HFF-Myc (cell line): ENCODE results near the gene P2RY6.
"Not testable (repeated sequence)": the region's sequence is repeated elsewhere in the genome, so short reads cannot be mapped to it uniquely, and the experiment has no call there.

ENCODE experiments used
- DNase-seq: peaks from one replicate; pipeline ENCODE4 v3.0.0-alpha.2; 2011; ENCODE audit warnings: low read depth; ENCODE audit errors: extremely low read depth
- H3K4me3 ChIP-seq: replicated peaks from 2 replicates; pipeline ENCODE4 v1.5.1; 2011; ENCODE audit warnings: low read depth, mild to moderate bottlenecking, control low read depth, low read length
- TF ChIP-seq, protein P1 (sequence below): IDR thresholded peaks from 2 replicates; pipeline ENCODE4 v1.5.1; 2012; ENCODE audit warnings: mild to moderate bottlenecking, low read depth, low read length, control low read depth; ENCODE audit errors: missing control alignments

The P2RY6 gene

DNA sequence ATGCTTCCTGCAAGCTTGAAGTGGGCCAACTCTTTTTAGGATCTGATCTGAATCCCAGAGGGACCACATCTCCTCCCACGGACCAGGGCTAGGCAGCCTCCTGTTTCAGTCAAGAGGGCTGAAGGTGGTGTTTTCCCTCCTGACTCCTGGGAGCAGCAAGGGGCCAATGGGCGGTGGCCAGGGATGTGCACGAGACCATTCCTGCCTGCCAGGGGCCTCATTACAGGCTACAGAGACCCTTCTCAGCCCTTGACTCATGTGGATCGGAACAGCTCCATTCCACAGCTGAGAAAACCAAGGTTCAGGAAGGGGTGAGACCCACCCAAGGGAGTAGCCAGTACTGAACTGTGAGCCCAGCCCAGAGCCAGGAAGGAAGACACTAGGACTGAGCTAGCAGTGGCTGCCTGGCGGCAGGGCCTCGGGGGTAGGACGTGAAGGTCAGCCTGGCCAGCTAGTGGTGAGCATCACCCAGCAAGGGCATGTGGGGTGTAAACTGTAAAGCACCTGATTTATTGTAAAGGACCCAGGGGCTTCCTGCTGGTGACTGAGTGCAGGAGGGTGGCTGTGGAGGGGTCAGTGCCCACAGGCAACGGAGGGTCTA is 3.4 kb upstream of the P2RY6 start:
- DNase-seq, result no peak
- H3K4me3 ChIP-seq, result no peak overlapping the region

DNA sequence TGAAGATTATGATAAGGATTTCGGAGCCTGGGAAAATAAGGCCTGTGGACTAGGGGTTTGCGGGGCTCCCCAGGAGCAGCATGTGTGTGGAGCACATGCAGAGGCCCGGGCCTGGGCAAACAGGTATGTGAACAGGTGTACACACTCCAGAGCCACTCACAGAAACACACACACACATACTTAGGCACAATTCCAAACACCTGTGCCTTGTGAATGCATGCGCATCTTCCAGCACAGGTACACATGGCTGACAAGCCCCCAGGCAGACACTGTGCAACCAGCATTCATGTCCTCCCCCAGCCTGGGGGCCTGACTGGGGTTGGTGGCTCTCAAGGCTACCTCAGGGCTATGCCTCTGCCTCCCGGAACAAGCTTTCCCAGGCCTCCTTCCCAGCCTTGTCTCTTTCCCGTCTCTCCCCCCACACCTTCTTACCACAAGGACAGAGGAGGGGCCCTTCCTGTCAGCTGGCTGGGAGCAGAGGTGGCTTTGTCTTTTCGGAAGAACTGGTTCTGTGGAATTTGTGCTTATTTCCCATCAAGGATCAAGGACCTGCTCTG is 2.6 kb upstream of the P2RY6 start:
- no peak overlapping the region for H3K4me3 ChIP-seq
- TF ChIP-seq, protein P1, sequence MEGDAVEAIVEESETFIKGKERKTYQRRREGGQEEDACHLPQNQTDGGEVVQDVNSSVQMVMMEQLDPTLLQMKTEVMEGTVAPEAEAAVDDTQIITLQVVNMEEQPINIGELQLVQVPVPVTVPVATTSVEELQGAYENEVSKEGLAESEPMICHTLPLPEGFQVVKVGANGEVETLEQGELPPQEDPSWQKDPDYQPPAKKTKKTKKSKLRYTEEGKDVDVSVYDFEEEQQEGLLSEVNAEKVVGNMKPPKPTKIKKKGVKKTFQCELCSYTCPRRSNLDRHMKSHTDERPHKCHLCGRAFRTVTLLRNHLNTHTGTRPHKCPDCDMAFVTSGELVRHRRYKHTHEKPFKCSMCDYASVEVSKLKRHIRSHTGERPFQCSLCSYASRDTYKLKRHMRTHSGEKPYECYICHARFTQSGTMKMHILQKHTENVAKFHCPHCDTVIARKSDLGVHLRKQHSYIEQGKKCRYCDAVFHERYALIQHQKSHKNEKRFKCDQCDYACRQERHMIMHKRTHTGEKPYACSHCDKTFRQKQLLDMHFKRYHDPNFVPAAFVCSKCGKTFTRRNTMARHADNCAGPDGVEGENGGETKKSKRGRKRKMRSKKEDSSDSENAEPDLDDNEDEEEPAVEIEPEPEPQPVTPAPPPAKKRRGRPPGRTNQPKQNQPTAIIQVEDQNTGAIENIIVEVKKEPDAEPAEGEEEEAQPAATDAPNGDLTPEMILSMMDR, result no peak
- no peak for DNase-seq

More for the DNA sequence above, 3.4 kb upstream of the P2RY6 start:
- TF ChIP-seq, protein P1, result no peak

DNA sequence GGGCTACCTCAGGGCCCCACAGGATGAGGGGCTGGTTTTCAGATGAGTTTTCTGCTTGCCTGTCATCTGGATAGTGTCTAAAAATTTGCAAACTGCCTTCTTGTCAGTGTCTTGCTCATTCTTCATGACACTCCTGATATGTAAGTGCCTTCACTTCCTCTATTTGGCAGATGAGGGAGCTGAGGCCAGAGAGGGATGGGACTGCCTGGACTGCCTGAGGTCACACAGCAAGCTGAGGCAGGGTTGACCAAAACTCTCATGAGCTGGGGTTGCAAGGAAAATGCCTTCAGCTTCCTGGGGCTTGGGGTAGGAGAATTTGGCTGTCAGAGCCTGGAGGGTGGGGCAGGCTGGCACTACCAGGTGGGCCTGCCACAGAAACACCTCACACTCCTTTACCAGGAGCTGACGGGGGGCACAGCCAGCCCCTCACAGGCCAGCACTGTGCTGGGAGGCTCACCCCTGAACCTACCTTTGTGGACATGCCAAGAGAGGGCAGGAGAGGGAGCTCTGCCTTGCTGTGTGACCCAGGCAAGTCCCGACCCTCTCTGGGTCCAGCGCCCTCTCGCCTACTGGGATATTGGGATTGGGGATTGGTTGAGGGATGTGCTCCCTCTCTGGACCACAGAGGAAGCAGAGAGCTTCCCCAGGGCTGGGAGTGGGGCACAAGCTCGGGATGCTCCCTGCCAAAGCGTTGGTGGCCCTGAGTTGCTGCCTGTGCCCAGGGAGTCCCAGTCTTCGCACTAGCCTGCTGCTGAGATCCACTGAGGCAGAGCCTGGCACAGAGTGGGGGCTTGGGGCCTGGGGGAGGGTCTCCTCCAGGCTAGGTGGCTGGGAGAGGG is 1.9 kb upstream of the P2RY6 start:
- TF ChIP-seq, protein P1, result no peak
- no peak for DNase-seq
- no peak overlapping the region for H3K4me3 ChIP-seq

DNA sequence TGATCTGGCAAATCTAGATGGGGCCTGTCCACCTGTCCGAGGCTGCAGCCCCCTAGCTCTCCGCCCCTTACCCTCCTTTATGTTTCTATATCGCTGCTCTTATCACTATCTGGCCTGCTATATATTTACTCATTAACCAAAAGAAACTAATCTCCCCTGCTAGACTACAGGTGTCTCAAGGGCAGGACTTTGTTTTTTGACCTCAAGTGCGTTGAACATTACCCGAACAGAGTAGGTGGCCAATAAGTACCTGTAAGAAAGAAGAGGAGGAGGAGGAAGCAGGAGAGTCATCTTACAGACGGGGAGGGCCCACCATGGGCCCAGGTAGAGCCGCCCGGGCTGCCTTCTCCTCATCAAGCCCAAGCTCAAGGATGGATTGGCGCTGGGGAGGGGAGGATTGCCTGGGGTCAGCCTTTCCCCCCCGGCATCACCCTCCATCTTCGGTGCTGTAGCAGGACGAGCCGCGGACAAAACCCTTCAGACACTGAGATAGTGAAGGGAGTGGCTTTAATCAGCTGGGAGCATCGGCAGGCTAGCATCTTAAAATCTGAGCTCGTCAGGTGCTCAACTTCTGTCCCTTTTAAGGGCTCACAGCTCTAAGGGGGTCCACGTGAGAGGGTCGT is 1.2 kb upstream of the P2RY6 start:
- no peak for DNase-seq
- TF ChIP-seq, protein P1, result no peak
- H3K4me3 ChIP-seq, result no peak overlapping the region

DNA sequence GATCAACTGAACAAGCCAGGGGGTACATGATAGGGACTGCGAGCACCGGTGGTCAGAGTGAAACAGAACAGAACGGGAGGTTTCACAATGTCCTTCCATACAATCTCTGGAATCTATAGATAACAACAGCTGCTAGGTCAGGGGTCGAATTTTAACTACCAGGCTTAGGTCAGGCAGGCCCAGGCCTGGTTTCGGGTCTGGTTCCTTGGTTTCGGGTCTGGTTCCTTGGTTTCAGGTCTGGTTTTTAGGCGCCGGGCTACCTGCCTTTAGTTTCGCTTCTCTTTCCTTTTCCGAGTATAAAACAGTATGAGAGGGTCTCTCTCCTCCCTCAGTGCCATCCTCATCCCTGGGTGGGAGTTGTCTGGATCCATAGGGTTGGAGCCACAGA is 666 bp upstream of the P2RY6 start:
- not testable (repeated sequence) for H3K4me3 ChIP-seq, DNase-seq

DNA sequence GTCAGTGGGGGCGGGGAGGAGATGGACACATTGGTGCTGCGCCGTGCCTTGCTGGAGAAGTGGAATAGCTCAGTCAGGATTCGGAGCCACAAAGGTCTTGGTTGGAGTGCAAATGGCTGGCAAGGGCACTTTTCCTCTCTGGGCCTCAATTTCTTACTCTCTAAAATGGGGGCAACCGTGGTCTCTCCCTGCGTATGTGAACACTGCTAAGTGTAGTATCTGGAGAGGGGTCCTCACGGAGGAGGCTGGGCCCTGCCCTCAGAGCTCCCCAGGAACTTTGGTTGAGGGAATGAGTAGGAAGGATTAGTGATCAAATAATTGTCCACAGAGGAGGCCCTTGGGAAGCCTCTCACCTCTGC is 521 bp downstream of the P2RY6 start:
- H3K4me3 ChIP-seq, result no peak overlapping the region
- DNase-seq, result no peak
- TF ChIP-seq, protein P1, result no peak

DNA sequence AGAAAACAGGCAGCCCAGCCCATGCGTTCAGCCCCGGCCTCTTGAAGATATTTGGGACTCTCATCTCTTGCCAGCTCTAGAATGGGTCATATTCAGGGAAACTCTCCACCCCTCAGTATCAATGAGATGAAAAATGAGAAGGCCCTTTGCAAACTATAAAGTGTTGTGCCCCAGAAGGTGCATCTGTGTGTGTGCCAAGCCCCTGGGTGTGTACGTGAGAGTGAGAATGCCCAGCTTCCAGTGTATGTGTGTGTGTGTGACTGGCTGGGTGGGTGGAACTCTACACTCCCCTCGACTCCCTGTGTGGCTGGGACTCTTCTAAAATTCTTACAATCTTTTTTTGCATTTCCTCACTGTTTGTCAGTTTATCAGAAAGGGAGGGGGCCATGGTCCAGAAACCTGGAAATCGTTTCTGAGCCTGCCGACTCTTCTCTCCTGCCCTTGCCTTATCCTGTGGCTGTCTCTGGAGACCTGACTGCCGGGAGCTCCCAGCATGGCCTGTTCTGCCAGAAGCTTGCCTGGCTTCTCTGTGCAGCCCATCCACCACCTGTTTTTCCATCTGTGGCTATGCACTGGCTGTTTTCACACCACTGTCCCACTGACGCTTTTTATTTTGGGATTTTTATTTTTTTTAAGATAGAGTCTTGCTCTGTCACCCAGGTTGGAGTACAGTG is 1.2 kb downstream of the P2RY6 start:
- TF ChIP-seq, protein P1, result no peak
- H3K4me3 ChIP-seq, result no peak overlapping the region
- DNase-seq, result no peak

DNA sequence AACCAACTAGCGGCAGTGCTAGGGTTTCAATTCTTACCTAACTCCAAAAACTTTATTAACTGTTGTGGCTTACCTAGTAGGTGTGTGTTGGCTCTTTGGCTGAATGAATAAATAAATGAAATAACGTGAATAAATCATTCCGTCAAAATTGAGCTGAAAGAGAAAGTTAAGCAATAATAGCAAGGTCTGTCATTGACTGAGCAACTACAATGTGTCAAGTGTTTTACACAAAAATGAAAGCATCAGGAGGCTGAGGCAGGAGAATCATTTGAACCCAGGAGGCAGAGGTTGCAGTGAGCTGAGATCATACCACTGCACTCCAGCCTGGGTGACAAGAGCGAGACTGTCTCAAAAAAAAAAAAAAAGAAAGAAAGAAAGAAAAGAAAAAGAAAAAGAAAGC is 2.1 kb downstream of the P2RY6 start:
- not testable (repeated sequence) for H3K4me3 ChIP-seq, DNase-seq
